ENCODE results near the gene ECI1.

- TF ChIP-seq CTCF (IDR thresholded peaks at IDR 0.05) (no peak), POLR2A (IDR thresholded peaks at IDR 0.05) (no peak)
Measured at GRCh38 chr16:2237102-2237482, 14.3 kb downstream of the ECI1 start.
